GM12801 (cell line): ENCODE measurements around the gene SEL1L2.

Experiments
- CTCF ChIP-seq: IDR thresholded peaks from one replicate; pipeline ENCODE4 v1.5.1; 2011; ENCODE audit warnings: control low read depth; ENCODE audit not compliant: insufficient read length; ENCODE audit errors: extremely low read depth

SEL1L2 gene

GRCh38 chr20:13953227-13953626 lies 37.2 kb downstream of the SEL1L2 start:
- TF ChIP-seq CTCF, result no peak

GRCh38 chr20:13947719-13948118 lies 42.7 kb downstream of the SEL1L2 start:
- no peak for TF ChIP-seq CTCF

GRCh38 chr20:13941031-13941430 lies 49.4 kb downstream of the SEL1L2 start:
- TF ChIP-seq CTCF, result no peak

- TF ChIP-seq CTCF, result no peak
Measured at GRCh38 chr20:13936781-13937576, 53.4 kb downstream of the SEL1L2 start.

GRCh38 chr20:13934992-13935894 lies 55.2 kb downstream of the SEL1L2 start:
- no peak for TF ChIP-seq CTCF

GRCh38 chr20:13930281-13930680 lies 60.1 kb downstream of the SEL1L2 start:
- TF ChIP-seq CTCF, result no peak

- no peak for TF ChIP-seq CTCF
Measured at GRCh38 chr20:13929836-13930235, 60.6 kb downstream of the SEL1L2 start.
